Lung (tissue), 12 donors: Measurements from ENCODE around the gene UQCC5. TPM values are rescaled to one million over a fixed set of nuclear protein-coding genes. Genes with fewer than 3 reads are reported as not detected.

Experiments used
- ATAC-seq: fragments of 200-7000 bp; cut with Tn5 transposase; one replicate; pipeline ENCODE4 v1.9.1; 2020; ENCODE audit warnings: moderate number of reproducible peaks; ENCODE audit not compliant: insufficient read depth, low FRiP score
- DNase-seq, 3 donors: peaks; one replicate each; pipeline ENCODE4 v3.0.0-alpha.2; 2013 to 2017
- H3K27ac ChIP-seq, 2 donors: one replicate each; pipeline ENCODE4 v1.5.1; 2013; ENCODE audit warnings: mild to moderate bottlenecking in 2 of 2, moderate library complexity in 2 of 2, control low read depth in 1 of 2, inconsistent platforms in 1 of 2, low read depth in 1 of 2, low read length in 1 of 2
- H3K27me3 ChIP-seq, 3 donors: one replicate each; pipeline ENCODE4 v1.5.1; 2013; ENCODE audit warnings: low read length in 2 of 3; ENCODE audit not compliant: control insufficient read depth in 3 of 3, insufficient read depth in 3 of 3
- H3K36me3 ChIP-seq, 4 donors: one replicate each; pipeline ENCODE4 v1.5.1; 2013; ENCODE audit warnings: low read length in 4 of 4, mild to moderate bottlenecking in 1 of 4, moderate library complexity in 1 of 4; ENCODE audit not compliant: control insufficient read depth in 4 of 4, insufficient read depth in 4 of 4
- H3K4me1 ChIP-seq, 5 donors: one replicate each; pipeline ENCODE4 v1.5.1; 2013; ENCODE audit warnings: low read length in 5 of 5, mild to moderate bottlenecking in 2 of 5, moderate library complexity in 1 of 5; ENCODE audit not compliant: control insufficient read depth in 5 of 5, insufficient read depth in 5 of 5
- H3K4me3 ChIP-seq: one replicate; pipeline ENCODE4 v1.5.1; 2013; ENCODE audit warnings: mild to moderate bottlenecking, control low read depth, moderate library complexity
- H3K9ac ChIP-seq, 2 donors: one replicate each; pipeline ENCODE4 v1.5.1; 2013; ENCODE audit warnings: low read length in 2 of 2, control low read depth in 1 of 2; ENCODE audit not compliant: insufficient read depth in 1 of 2
- H3K9me3 ChIP-seq, 4 donors: one replicate each; pipeline ENCODE4 v1.5.1; 2013; ENCODE audit warnings: low read length in 3 of 4, mild to moderate bottlenecking in 1 of 4, moderate library complexity in 1 of 4; ENCODE audit not compliant: control insufficient read depth in 4 of 4, insufficient read depth in 3 of 4
- CTCF ChIP-seq: IDR thresholded peaks from 2 replicates; pipeline ENCODE4 v1.5.1; 2012; ENCODE audit warnings: mild to moderate bottlenecking; ENCODE audit errors: control extremely low read depth, extremely low read depth
- WGBS, 2 donors: extraction: QIAGEN DNeasy Blood & Tissue Kit; methylation state at CpG; one replicate each; pipeline ENCODE4 v1.1.7; 2013; 5-methylcytosine and 5-hydroxymethylcytosine counted together
- polyA plus RNA-seq, 2 donors: library from polyadenylated mRNA; stranded (reverse); fragments of 200-250 nt; gene quantifications; one replicate each; pipeline ENCODE4 v1.2.1, GENCODE V29; 2013
- total RNA-seq, 2 donors: library from RNA; depleted of rRNA in 1 of 2; stranded (reverse); fragments of >200 nt in 1 of 2; gene quantifications; one replicate each; pipeline ENCODE4 v1.2.1, GENCODE V29; 2014 to 2021
- donor health status: control.
- donor health status: control.
- donor health status: Bipolar disorder and iron deficiency.
- donor health status: healthy.
- donor health status: DM: yes; HTN: yes; CAD: no.

Gene UQCC5
- total and polyA plus RNA-seq, 4 donors: 3.1 to 104 (median 25.9) TPM

- H3K4me1 ChIP-seq: peaks cover 0 to 7% (median 0%) of the 10 kb centered on the region in 5 donors
- DNase-seq (no peak), ATAC-seq (no peak)
- H3K27ac ChIP-seq: no peak overlapping the region
- H3K9ac ChIP-seq: no peak overlapping the region
- no peaks in the 10 kb centered on the region for H3K9me3 ChIP-seq
- no peak for TF ChIP-seq CTCF
- no peaks in the 10 kb centered on the region for H3K27me3 ChIP-seq
- H3K36me3 ChIP-seq: peaks cover 0 to 24% (median 2%) of the 10 kb centered on the region in 4 donors
- peak overlapping the region; percentile 7 for H3K4me3 ChIP-seq
- WGBS, 2 donors: 88 to 96% methylated on average over 25 of the region's 25 CpGs
Measured at GRCh38 chr3:52517796-52518722, 18.3 kb upstream of the UQCC5 start.

GRCh38 chr3:52518723-52519444, 17.5 kb upstream of the UQCC5 start:
- Histone ChIP-seq H3K9ac (no peak overlapping the region), H3K9me3 (no peaks in the 10 kb centered on the region), H3K36me3 (peaks cover 0 to 31% (median 3%) of the 10 kb centered on the region in 4 donors), H3K27ac (no peak overlapping the region), H3K4me1 (peaks cover 0 to 7% (median 0%) of the 10 kb centered on the region in 5 donors), H3K4me3 (peak overlapping the region; percentile 7), H3K27me3 (no peaks in the 10 kb centered on the region)
- WGBS, 2 donors: 70 to 74% methylated on average over 44 to 50 of the region's 50 CpGs
- no peak for TF ChIP-seq CTCF
- ATAC-seq (no peak), DNase-seq (no peak)

- no peak for TF ChIP-seq CTCF
- WGBS, 2 donors: 93% methylated on average over 22 of the region's 22 CpGs
- ATAC-seq (no peak), DNase-seq (no peak)
- H3K36me3 ChIP-seq: peaks cover 0 to 38% (median 9%) of the 10 kb centered on the region in 4 donors
- H3K4me1 ChIP-seq: peaks cover 0 to 10% (median 4%) of the 10 kb centered on the region in 5 donors
- no peaks in the 10 kb centered on the region for H3K27me3 ChIP-seq
- H3K27ac ChIP-seq: no peak overlapping the region
- H3K9ac ChIP-seq: no peak overlapping the region
- H3K4me3 ChIP-seq: no peak overlapping the region
- no peaks in the 10 kb centered on the region for H3K9me3 ChIP-seq
Measured at GRCh38 chr3:52519445-52520140, 16.8 kb upstream of the UQCC5 start.
